ENCODE data around the gene PEG3.

- TF ChIP-seq CTCF (IDR thresholded peaks at IDR 0.05) (no peak), NR3C1 (IDR thresholded peaks at IDR 0.05) (no peak), CEBPB (IDR thresholded peaks at IDR 0.05) (no peak), E2F6 (IDR thresholded peaks at IDR 0.05; ENCODE audit: borderline replicate concordance, low read depth) (no peak), POLR2AphosphoS2 (conservative IDR thresholded peaks at IDR 0.05; ENCODE audit: low read length) (no peak), EP300 (IDR thresholded peaks at IDR 0.05) (no peak), HMGXB4 (CRISPR knock-in tag; IDR thresholded peaks at IDR 0.05; ENCODE audit: borderline replicate concordance) (no peak), REST (IDR thresholded peaks at IDR 0.05) (no peak), MAFK (IDR thresholded peaks at IDR 0.05; ENCODE audit: partially characterized antibody) (no peak), ATOH8 (CRISPR knock-in tag; IDR thresholded peaks at IDR 0.05; ENCODE audit: low read depth) (no peak), JUN (IDR thresholded peaks at IDR 0.05) (no peak), ESRRA (IDR thresholded peaks at IDR 0.05; ENCODE audit: borderline replicate concordance, low read length) (no peak), RCOR1 (IDR thresholded peaks at IDR 0.05; ENCODE audit: low read depth, low read length) (no peak)
Observed at GRCh38 chr19:56836059-56836458, 4.5 kb downstream of the PEG3 start.
